ENCODE measurements around the gene ALDH1A2.

ALDH1A2 gene

DNA sequence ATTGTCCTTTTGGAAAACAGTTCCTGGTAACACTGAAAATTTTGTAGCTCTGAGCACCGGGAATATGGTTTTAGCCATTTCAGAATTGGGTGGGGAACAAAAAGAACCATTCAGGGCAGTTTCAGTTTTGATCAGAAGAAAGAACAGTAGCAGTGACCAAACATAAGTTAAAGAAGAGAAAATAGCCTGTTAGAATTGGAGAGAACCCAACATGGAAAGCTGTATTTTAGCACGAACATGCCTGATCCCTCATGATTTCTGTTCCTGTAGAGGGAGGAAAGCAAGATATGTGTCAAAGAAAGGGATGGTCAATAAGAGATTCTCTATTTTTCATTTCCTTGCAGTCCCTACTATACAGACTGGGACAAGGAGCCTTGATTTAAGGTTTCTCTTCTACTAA, 119.9 kb downstream of the ALDH1A2 start:
- H3K9me2 ChIP-seq (replicated peaks; ENCODE audit: control insufficient read depth, low read length), result no peaks in the 10 kb centered on the region
- no peak overlapping the region for H3K4me2 ChIP-seq (ENCODE audit: low read length)
- TF ChIP-seq, protein P1, sequence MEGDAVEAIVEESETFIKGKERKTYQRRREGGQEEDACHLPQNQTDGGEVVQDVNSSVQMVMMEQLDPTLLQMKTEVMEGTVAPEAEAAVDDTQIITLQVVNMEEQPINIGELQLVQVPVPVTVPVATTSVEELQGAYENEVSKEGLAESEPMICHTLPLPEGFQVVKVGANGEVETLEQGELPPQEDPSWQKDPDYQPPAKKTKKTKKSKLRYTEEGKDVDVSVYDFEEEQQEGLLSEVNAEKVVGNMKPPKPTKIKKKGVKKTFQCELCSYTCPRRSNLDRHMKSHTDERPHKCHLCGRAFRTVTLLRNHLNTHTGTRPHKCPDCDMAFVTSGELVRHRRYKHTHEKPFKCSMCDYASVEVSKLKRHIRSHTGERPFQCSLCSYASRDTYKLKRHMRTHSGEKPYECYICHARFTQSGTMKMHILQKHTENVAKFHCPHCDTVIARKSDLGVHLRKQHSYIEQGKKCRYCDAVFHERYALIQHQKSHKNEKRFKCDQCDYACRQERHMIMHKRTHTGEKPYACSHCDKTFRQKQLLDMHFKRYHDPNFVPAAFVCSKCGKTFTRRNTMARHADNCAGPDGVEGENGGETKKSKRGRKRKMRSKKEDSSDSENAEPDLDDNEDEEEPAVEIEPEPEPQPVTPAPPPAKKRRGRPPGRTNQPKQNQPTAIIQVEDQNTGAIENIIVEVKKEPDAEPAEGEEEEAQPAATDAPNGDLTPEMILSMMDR (IDR thresholded peaks at IDR 0.05; ENCODE audit: low read depth, low read length, poor library complexity, severe bottlenecking), result no peak
- TF ChIP-seq EZH2phosphoT487 (IDR thresholded peaks at IDR 0.05; ENCODE audit: borderline replicate concordance, low read length), result no peak
- no peaks in the 10 kb centered on the region for H3K36me3 ChIP-seq (ENCODE audit: control insufficient read depth, low read length)
- no peaks in the 10 kb centered on the region for H3K27me3 ChIP-seq (ENCODE audit: control insufficient read depth, low read length)
- no peaks in the 10 kb centered on the region for H4K20me1 ChIP-seq (ENCODE audit: control insufficient read depth, insufficient read depth, low read depth, low read length)
- no peaks in the 10 kb centered on the region for H3F3A ChIP-seq (ENCODE audit: control insufficient read depth, insufficient read depth)
- no peak overlapping the region for H3K4me3 ChIP-seq (ENCODE audit: low read length)
- H3K9me3 ChIP-seq (ENCODE audit: control insufficient read depth, insufficient read depth, low read length), result no peaks in the 10 kb centered on the region
- no peak overlapping the region for H3K27ac ChIP-seq (ENCODE audit: low read depth, low read length)
- H3K79me2 ChIP-seq (ENCODE audit: control insufficient read depth, low read length), result no peaks in the 10 kb centered on the region
- H3K4me1 ChIP-seq (ENCODE audit: control insufficient read depth, low read length), result no peaks in the 10 kb centered on the region

DNA sequence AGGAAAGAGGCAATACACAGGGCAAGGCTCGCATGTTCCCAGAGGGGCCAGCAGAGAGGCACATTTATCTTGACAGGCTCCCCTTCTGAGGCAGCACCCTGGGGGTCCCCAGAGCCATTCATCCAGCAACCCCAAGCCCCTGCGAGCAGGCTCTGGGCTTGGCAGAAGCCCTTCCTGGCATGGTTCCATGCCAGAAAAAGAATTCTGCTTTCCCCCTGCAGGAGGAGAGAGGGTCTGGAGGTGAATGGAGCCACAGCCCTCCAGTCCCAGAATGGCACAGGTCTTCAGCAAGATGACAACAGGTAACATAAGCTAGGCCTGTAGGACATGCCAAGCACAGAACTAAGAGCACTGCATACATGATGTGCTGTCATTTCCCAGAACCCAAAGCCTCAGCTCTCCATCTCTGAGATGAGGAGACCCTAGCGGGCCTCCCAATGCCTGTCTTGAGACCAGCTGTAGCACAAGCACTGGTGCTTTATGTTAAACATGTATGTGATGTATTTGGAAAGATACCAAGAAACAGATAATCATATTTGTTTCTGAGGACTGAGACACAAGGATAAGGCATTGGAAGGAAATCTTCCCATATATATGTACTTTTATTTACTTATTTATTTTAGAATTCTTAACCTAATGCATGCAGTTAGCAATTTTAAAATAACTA, 121.6 kb downstream of the ALDH1A2 start:
- Histone ChIP-seq H3F3A (ENCODE audit: control insufficient read depth, insufficient read depth) (no peaks in the 10 kb centered on the region), H3K4me2 (ENCODE audit: low read length) (no peak overlapping the region), H4K20me1 (ENCODE audit: control insufficient read depth, insufficient read depth, low read depth, low read length) (no peaks in the 10 kb centered on the region), H3K9me2 (replicated peaks; ENCODE audit: control insufficient read depth, low read length) (no peaks in the 10 kb centered on the region), H3K79me2 (ENCODE audit: control insufficient read depth, low read length) (no peaks in the 10 kb centered on the region), H3K27ac (ENCODE audit: low read depth, low read length) (no peak overlapping the region), H3K36me3 (ENCODE audit: control insufficient read depth, low read length) (no peaks in the 10 kb centered on the region), H3K9me3 (ENCODE audit: control insufficient read depth, insufficient read depth, low read length) (no peaks in the 10 kb centered on the region), H3K4me3 (ENCODE audit: low read length) (no peak overlapping the region), H3K27me3 (ENCODE audit: control insufficient read depth, low read length) (no peaks in the 10 kb centered on the region), H3K4me1 (ENCODE audit: control insufficient read depth, low read length) (no peaks in the 10 kb centered on the region)
- no peak for TF ChIP-seq EZH2phosphoT487 (IDR thresholded peaks at IDR 0.05; ENCODE audit: borderline replicate concordance, low read length)
- TF ChIP-seq, protein P1 (IDR thresholded peaks at IDR 0.05; ENCODE audit: low read depth, low read length, poor library complexity, severe bottlenecking), result no peak

GRCh38 chr15:57943171-57943570, 122.3 kb downstream of the ALDH1A2 start:
- Histone ChIP-seq H3K4me2 (ENCODE audit: low read length) (no peak overlapping the region), H3K9me3 (ENCODE audit: control insufficient read depth, insufficient read depth, low read length) (no peaks in the 10 kb centered on the region), H3K27me3 (ENCODE audit: control insufficient read depth, low read length) (no peaks in the 10 kb centered on the region), H3K9me2 (replicated peaks; ENCODE audit: control insufficient read depth, low read length) (no peaks in the 10 kb centered on the region), H3K79me2 (ENCODE audit: control insufficient read depth, low read length) (no peaks in the 10 kb centered on the region), H3K27ac (ENCODE audit: low read depth, low read length) (no peak overlapping the region), H4K20me1 (ENCODE audit: control insufficient read depth, insufficient read depth, low read depth, low read length) (no peaks in the 10 kb centered on the region), H3F3A (ENCODE audit: control insufficient read depth, insufficient read depth) (no peaks in the 10 kb centered on the region), H3K4me3 (ENCODE audit: low read length) (no peak overlapping the region), H3K4me1 (ENCODE audit: control insufficient read depth, low read length) (no peaks in the 10 kb centered on the region), H3K36me3 (ENCODE audit: control insufficient read depth, low read length) (no peaks in the 10 kb centered on the region)
- TF ChIP-seq, protein P1 (IDR thresholded peaks at IDR 0.05; ENCODE audit: low read depth, low read length, poor library complexity, severe bottlenecking), result no peak
- no peak for TF ChIP-seq EZH2phosphoT487 (IDR thresholded peaks at IDR 0.05; ENCODE audit: borderline replicate concordance, low read length)
